Astrocyte (in vitro differentiated cells and primary cell): ENCODE results near the gene HLCS. TPM values are rescaled to one million over a fixed set of nuclear protein-coding genes. Genes with fewer than 3 reads are reported as not detected.

ENCODE experiments used
- DNase-seq: peaks from one replicate; pipeline ENCODE4 v3.0.0-alpha.2; 2010; ENCODE audit warnings: low read depth
- FAIRE-seq: peaks from 2 replicates; lab custom pipeline; 2011; peaks lifted over from hg19 to GRCh38; lab: Jason Lieb, UNC
- H2AFZ ChIP-seq: 2 replicates; pipeline ENCODE4 v1.6.0; 2012; ENCODE audit warnings: low read depth, low read length, inconsistent platforms
- H3K27ac ChIP-seq: 2 replicates; pipeline ENCODE4 v1.5.1; 2011; ENCODE audit warnings: low read depth, low read length, inconsistent platforms
- H3K27me3 ChIP-seq: 2 replicates; pipeline ENCODE4 v1.6.0; 2011; ENCODE audit warnings: low read length, inconsistent platforms; ENCODE audit not compliant: insufficient read depth
- H3K36me3 ChIP-seq: 2 replicates; pipeline ENCODE4 v1.5.1; 2011; ENCODE audit warnings: low read length, inconsistent platforms; ENCODE audit not compliant: insufficient read depth
- H3K4me1 ChIP-seq: 2 replicates; pipeline ENCODE4 v1.5.1; 2011; ENCODE audit warnings: low read length, inconsistent platforms; ENCODE audit not compliant: insufficient read depth
- H3K4me2 ChIP-seq: 2 replicates; pipeline ENCODE4 v1.6.0; 2012; ENCODE audit warnings: low read length, inconsistent platforms
- H3K4me3 ChIP-seq: 2 replicates; pipeline ENCODE4 v1.5.1; 2011; ENCODE audit warnings: low read depth, mild to moderate bottlenecking, low read length, inconsistent platforms; ENCODE audit not compliant: insufficient read depth
- H3K79me2 ChIP-seq: 2 replicates; pipeline ENCODE4 v1.6.0; 2012; ENCODE audit warnings: mild to moderate bottlenecking, low read length, inconsistent platforms; ENCODE audit not compliant: insufficient read depth
- H3K9ac ChIP-seq: 2 replicates; pipeline ENCODE4 v1.6.0; 2012; ENCODE audit warnings: mild to moderate bottlenecking, low read length, inconsistent platforms
- H3K9me3 ChIP-seq: 2 replicates; pipeline ENCODE4 v1.5.1; 2012; ENCODE audit warnings: low read depth, mild to moderate bottlenecking, low read length, inconsistent platforms; ENCODE audit not compliant: insufficient read depth
- H4K20me1 ChIP-seq: 2 replicates; pipeline ENCODE4 v1.6.0; 2012; ENCODE audit warnings: low read length, inconsistent platforms; ENCODE audit not compliant: insufficient read depth
- H3K27ac Mint-ChIP-seq: one replicate; pipeline ENCODE4 v1.8.0; 2021; ENCODE audit warnings: mild to moderate bottlenecking, mixed read lengths; ENCODE audit not compliant: unreplicated experiment
- H3K27me3 Mint-ChIP-seq: one replicate; pipeline ENCODE4 v1.8.0; 2021; ENCODE audit warnings: low read depth, mixed read lengths; ENCODE audit not compliant: unreplicated experiment
- H3K36me3 Mint-ChIP-seq: one replicate; pipeline ENCODE4 v1.8.0; 2021; ENCODE audit warnings: low read depth, mixed read lengths; ENCODE audit not compliant: unreplicated experiment
- H3K4me1 Mint-ChIP-seq: one replicate; pipeline ENCODE4 v1.8.0; 2021; ENCODE audit warnings: low read depth, mixed read lengths; ENCODE audit not compliant: unreplicated experiment
- H3K4me3 Mint-ChIP-seq: one replicate; pipeline ENCODE4 v1.8.0; 2021; ENCODE audit warnings: mild to moderate bottlenecking, moderate library complexity, mixed read lengths; ENCODE audit not compliant: unreplicated experiment
- H3K9me3 Mint-ChIP-seq: one replicate; pipeline ENCODE4 v1.8.0; 2021; ENCODE audit warnings: mild to moderate bottlenecking, mixed read lengths; ENCODE audit not compliant: unreplicated experiment
- EZH2 ChIP-seq: IDR thresholded peaks from 2 replicates; pipeline ENCODE4 v1.6.1; 2012; ENCODE audit warnings: mild to moderate bottlenecking, low read length, inconsistent platforms; ENCODE audit not compliant: insufficient read depth
- total RNA-seq: library from RNA; stranded (reverse); gene quantifications from 2 replicates; pipeline ENCODE4 v1.2.1, GENCODE V29; 2021
- TF ChIP-seq, protein P1 (sequence below): IDR thresholded peaks from 2 replicates; pipeline ENCODE4 v1.5.1; 2011; ENCODE audit warnings: low read depth, mild to moderate bottlenecking, inconsistent platforms, low read length, moderate library complexity; ENCODE audit not compliant: insufficient read depth

The HLCS gene
- total RNA-seq, 1 donor from 2014 or later: 20.9 TPM

DNA sequence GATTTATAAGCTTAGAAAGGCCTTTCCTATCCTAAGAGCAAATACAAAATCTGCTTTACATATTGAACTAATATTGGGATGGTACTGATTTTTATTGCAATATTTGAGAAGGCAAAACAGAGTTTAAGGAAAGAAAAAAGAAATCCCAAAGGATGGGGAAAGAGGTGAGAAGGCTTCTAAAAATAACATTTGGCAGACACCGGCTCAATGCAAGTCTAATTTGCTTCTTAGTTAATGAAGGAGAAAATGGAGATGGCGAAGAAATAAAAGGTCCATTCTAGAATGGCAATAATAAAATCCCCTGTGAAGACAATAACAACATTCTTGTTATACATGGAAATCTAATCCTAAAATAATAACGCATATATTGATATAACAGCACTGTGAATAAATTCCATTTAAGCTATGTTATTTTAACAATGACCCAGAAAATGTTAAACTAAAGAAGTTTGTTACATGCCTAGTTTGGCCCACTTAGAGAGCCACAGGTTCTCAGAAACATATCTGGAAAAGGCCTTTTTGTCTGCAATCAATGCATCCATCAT, 117.7 kb downstream of the HLCS start:
- Histone ChIP-seq H3K4me3 (no peak overlapping the region), H3K79me2 (no peaks in the 10 kb centered on the region), H2AFZ (no peak overlapping the region), H3K4me2 (no peak overlapping the region), H3K27me3 (no peaks in the 10 kb centered on the region), H3K4me1 (peaks cover 16% of the 10 kb centered on the region), H3K27ac (no peak overlapping the region), H3K36me3 (no peaks in the 10 kb centered on the region), H3K9ac (no peak overlapping the region), H3K9me3 (no peaks in the 10 kb centered on the region), H4K20me1 (no peaks in the 10 kb centered on the region)
- Mint-ChIP-seq H3K4me1 (peaks cover 18% of the 10 kb centered on the region), H3K4me3 (no peak overlapping the region), H3K27me3 (no peaks in the 10 kb centered on the region), H3K36me3 (no peaks in the 10 kb centered on the region), H3K9me3 (no peaks in the 10 kb centered on the region), H3K27ac (no peak overlapping the region)
- TF ChIP-seq EZH2: no peak
- TF ChIP-seq, protein P1, sequence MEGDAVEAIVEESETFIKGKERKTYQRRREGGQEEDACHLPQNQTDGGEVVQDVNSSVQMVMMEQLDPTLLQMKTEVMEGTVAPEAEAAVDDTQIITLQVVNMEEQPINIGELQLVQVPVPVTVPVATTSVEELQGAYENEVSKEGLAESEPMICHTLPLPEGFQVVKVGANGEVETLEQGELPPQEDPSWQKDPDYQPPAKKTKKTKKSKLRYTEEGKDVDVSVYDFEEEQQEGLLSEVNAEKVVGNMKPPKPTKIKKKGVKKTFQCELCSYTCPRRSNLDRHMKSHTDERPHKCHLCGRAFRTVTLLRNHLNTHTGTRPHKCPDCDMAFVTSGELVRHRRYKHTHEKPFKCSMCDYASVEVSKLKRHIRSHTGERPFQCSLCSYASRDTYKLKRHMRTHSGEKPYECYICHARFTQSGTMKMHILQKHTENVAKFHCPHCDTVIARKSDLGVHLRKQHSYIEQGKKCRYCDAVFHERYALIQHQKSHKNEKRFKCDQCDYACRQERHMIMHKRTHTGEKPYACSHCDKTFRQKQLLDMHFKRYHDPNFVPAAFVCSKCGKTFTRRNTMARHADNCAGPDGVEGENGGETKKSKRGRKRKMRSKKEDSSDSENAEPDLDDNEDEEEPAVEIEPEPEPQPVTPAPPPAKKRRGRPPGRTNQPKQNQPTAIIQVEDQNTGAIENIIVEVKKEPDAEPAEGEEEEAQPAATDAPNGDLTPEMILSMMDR: no peak
- DNase-seq (no peak), FAIRE-seq (no peak)

DNA sequence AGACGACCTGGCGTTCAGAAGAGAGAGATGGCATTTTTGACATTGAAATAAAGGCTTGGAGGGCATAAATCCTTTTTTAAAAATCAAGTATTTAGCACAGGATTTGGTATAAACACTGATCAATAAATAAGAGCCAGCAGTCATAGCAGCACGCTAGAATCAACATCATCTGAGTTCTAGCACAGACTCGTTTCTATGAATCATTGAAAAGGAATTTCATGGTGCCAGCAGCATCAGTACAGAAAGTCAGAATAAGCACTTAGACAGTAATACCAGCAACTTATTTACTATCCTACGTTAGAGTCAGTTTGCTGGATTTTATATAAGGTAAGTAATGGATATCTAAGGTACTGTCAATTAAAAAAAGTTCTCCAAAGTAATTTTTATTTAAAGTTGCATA, 119.3 kb downstream of the HLCS start:
- no peaks in the 10 kb centered on the region for H3K9me3 ChIP-seq
- no peak overlapping the region for H3K27ac ChIP-seq
- Mint-ChIP-seq H3K27ac (peak overlapping the region; percentile 91), H3K9me3 (no peaks in the 10 kb centered on the region), H3K36me3 (no peaks in the 10 kb centered on the region), H3K27me3 (no peaks in the 10 kb centered on the region), H3K4me3 (no peak overlapping the region), H3K4me1 (peaks cover 18% of the 10 kb centered on the region)
- H3K79me2 ChIP-seq: no peaks in the 10 kb centered on the region
- peak; percentile 52 for FAIRE-seq
- no peak overlapping the region for H2AFZ ChIP-seq
- peak overlapping the region; percentile 16 for H3K9ac ChIP-seq
- peak; percentile 72 for DNase-seq
- no peaks in the 10 kb centered on the region for H4K20me1 ChIP-seq
- no peak overlapping the region for H3K4me3 ChIP-seq
- TF ChIP-seq EZH2: no peak
- TF ChIP-seq, protein P1: no peak
- peaks cover 16% of the 10 kb centered on the region for H3K4me1 ChIP-seq
- H3K36me3 ChIP-seq: no peaks in the 10 kb centered on the region
- peak overlapping the region; percentile 36 for H3K4me2 ChIP-seq
- no peaks in the 10 kb centered on the region for H3K27me3 ChIP-seq

DNA sequence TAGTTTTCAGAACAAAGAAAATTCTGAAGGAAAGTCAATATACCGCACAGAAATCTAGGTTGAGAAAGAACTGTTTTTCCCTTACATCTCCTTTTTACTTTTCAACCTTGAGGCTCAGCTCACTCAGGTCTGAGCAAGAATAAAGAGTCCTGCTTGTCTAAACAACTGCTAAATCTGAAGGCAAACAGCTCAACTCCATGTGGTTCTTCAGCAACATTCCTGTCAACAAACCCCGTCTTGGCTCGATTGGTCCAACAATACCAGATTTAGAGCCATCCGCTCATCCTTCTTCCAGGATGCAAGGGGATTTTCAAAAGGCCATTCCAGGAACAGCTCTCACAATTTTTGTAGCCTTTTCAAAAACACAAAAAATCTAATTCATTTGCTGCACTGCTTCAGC, 119.8 kb downstream of the HLCS start:
- Mint-ChIP-seq H3K27ac (peak overlapping the region; percentile 91), H3K9me3 (no peaks in the 10 kb centered on the region), H3K36me3 (no peaks in the 10 kb centered on the region), H3K4me1 (peaks cover 18% of the 10 kb centered on the region), H3K4me3 (no peak overlapping the region), H3K27me3 (no peaks in the 10 kb centered on the region)
- H3K36me3 ChIP-seq: no peaks in the 10 kb centered on the region
- no peaks in the 10 kb centered on the region for H3K27me3 ChIP-seq
- no peak for FAIRE-seq
- H3K4me1 ChIP-seq: peaks cover 16% of the 10 kb centered on the region
- no peak for DNase-seq
- H3K4me3 ChIP-seq: no peak overlapping the region
- no peaks in the 10 kb centered on the region for H3K9me3 ChIP-seq
- no peaks in the 10 kb centered on the region for H4K20me1 ChIP-seq
- H3K9ac ChIP-seq: peak overlapping the region; percentile 16
- no peaks in the 10 kb centered on the region for H3K79me2 ChIP-seq
- peak overlapping the region; percentile 36 for H3K4me2 ChIP-seq
- TF ChIP-seq, protein P1: no peak
- TF ChIP-seq EZH2: no peak
- no peak overlapping the region for H3K27ac ChIP-seq
- H2AFZ ChIP-seq: no peak overlapping the region
